Measurements from ENCODE around the gene YAP1.

- TF ChIP-seq CTCF (IDR thresholded peaks at IDR 0.05; ENCODE audit: low read length) (no peak), EZH2phosphoT487 (IDR thresholded peaks at IDR 0.05; ENCODE audit: low read length) (no peak)
Measured at GRCh38 chr11:102243399-102243884, 133.2 kb downstream of the YAP1 start.

All from MM.1S (cell line).